VCaP (cell line): ENCODE results near the gene HCRTR1.

Experiments
- H3K27ac ChIP-seq: fragments of 450-650 bp; 2 replicates; pipeline ENCODE4 v1.5.1; 2017
- TF ChIP-seq, protein P1 (sequence below): fragments of 450-650 bp; conservative IDR thresholded peaks from 2 replicates; pipeline ENCODE4 v1.5.1; 2017; ENCODE audit warnings: mild to moderate bottlenecking, moderate library complexity

HCRTR1 gene

DNA sequence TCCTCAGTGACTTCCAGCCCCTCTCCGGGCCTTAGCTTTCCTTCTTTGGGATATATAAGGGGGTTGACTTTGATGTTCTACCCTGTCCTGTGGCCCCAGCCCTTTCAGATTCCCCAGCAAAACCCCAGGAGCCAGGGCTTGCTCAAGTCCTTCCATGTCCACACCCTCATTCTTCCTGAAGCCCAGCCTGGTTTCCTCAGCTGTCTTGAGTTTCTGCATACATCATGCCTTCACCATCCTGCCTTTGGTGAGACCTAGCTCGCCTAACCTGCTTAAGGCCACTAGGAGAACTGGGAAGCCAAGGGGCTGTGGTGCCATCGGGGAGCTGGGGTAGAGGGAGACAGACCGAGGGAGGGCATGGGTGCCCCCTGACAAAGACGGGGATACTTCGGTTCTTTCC, 44.4 kb downstream of the HCRTR1 start:
- TF ChIP-seq, protein P1, sequence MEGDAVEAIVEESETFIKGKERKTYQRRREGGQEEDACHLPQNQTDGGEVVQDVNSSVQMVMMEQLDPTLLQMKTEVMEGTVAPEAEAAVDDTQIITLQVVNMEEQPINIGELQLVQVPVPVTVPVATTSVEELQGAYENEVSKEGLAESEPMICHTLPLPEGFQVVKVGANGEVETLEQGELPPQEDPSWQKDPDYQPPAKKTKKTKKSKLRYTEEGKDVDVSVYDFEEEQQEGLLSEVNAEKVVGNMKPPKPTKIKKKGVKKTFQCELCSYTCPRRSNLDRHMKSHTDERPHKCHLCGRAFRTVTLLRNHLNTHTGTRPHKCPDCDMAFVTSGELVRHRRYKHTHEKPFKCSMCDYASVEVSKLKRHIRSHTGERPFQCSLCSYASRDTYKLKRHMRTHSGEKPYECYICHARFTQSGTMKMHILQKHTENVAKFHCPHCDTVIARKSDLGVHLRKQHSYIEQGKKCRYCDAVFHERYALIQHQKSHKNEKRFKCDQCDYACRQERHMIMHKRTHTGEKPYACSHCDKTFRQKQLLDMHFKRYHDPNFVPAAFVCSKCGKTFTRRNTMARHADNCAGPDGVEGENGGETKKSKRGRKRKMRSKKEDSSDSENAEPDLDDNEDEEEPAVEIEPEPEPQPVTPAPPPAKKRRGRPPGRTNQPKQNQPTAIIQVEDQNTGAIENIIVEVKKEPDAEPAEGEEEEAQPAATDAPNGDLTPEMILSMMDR, result no peak
- H3K27ac ChIP-seq, result no peak overlapping the region

GRCh38 chr1:31662463-31662862, 45.0 kb downstream of the HCRTR1 start:
- H3K27ac ChIP-seq, result no peak overlapping the region
- TF ChIP-seq, protein P1, result no peak

- H3K27ac ChIP-seq, result no peak overlapping the region
- TF ChIP-seq, protein P1, result peak; percentile 89
Measured at GRCh38 chr1:31663622-31664452, 46.3 kb downstream of the HCRTR1 start.

DNA sequence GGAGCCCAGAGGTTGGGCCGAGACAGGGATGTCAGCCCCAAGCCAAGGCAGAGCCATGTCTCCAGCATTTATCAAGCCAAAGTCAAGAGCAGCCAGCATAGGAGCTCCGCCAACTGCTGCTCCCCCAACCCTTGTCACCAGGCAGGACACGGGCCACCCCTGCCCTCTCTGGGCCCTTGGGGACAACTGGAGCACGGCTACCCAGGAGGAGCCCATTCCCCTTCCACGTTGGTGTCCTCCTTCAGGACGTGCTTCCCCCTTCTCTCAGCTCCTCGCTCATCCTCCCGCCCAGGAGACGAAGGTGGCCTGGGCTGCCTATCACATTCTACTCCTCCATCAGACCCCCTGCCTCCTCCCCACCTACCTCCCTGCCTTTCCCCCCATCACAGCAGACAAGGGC, 47.0 kb downstream of the HCRTR1 start:
- no peak overlapping the region for H3K27ac ChIP-seq

GRCh38 chr1:31665234-31665878, 47.9 kb downstream of the HCRTR1 start:
- TF ChIP-seq, protein P1, result no peak
- H3K27ac ChIP-seq, result no peak overlapping the region

More for the DNA sequence above, 47.0 kb downstream of the HCRTR1 start:
- TF ChIP-seq, protein P1, result no peak

- 0 out of 2 replicates have a peak overlapping the region, but pooled peaks have one; percentile 23 for H3K27ac ChIP-seq
- TF ChIP-seq, protein P1, result 0 out of 2 replicates have a peak, but pooled peaks have one; percentile 7
Measured at GRCh38 chr1:31666263-31666963, 48.9 kb downstream of the HCRTR1 start.
